GM12872 (cell line): ENCODE data around the gene MOCS1.
A peak's percentile ranks its signal among the peaks of the same experiment; 100 is the strongest.

Source experiments
- TF ChIP-seq, protein P1 (sequence below): IDR thresholded peaks from 3 replicates; pipeline ENCODE4 v1.5.1; 2011; ENCODE audit warnings: low read depth, mild to moderate bottlenecking, low read length, moderate library complexity; ENCODE audit not compliant: insufficient read depth

The MOCS1 gene

DNA sequence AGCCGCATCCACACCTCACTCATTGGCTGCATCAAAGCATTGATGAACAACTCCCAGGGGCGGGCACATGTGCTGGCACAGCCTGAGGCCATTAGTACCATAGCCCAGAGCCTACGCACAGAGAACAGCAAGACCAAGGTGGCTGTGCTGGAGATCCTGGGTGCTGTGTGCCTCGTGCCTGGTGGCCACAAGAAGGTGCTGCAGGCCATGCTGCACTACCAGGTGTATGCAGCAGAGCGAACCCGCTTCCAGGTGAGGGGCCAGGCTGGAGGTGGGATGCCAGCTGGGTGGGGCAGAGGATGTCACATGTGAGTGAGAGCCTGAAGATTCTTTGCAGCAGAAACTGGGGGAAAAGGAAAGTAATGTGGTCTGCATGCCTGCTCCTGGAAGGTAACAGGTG is 66.7 kb downstream of the MOCS1 start:
- TF ChIP-seq, protein P1, sequence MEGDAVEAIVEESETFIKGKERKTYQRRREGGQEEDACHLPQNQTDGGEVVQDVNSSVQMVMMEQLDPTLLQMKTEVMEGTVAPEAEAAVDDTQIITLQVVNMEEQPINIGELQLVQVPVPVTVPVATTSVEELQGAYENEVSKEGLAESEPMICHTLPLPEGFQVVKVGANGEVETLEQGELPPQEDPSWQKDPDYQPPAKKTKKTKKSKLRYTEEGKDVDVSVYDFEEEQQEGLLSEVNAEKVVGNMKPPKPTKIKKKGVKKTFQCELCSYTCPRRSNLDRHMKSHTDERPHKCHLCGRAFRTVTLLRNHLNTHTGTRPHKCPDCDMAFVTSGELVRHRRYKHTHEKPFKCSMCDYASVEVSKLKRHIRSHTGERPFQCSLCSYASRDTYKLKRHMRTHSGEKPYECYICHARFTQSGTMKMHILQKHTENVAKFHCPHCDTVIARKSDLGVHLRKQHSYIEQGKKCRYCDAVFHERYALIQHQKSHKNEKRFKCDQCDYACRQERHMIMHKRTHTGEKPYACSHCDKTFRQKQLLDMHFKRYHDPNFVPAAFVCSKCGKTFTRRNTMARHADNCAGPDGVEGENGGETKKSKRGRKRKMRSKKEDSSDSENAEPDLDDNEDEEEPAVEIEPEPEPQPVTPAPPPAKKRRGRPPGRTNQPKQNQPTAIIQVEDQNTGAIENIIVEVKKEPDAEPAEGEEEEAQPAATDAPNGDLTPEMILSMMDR = peak; percentile 45; the same call in 2 of the 3 replicates

DNA sequence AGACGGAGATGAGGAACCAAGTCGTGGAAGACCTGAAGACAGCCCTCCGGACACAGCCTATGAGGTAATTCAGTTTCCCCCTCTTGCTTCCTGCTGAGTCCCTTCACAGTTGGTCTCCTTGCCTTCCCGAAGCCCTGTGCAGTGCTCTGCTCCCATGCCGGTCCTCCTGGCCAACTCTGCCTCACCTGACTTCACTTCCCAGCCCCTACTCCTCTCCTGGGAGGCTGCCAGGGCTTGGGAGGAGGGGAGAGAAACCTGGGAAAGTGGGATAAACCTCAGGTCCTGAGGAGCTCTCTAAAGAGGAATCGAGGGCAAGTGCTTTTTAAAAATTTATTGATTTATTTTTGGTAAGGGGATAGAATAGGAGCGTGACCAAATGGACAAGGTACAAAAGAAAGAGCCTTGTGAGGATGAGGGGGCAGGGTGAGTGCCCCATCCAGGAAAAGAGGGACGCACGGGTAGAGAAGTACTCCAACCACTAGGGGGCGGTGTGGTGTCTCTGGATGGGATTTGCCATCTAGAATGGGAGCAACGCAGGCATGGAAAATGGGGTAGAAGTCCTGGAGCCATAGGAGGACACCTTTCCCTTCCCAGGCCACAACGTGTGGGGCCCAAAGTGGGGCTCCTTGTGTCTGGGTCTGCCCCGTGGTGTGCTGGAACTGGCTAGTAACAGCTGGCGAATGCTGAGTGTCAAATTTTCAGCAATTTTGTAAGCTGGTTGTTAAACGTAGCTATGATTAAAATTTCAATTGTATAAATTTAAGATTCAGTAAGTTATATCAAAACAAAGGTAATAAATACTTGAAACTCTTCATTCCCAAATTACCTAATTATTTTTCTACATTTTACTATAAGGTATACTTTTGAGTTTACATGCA is 69.0 kb downstream of the MOCS1 start:
- TF ChIP-seq, protein P1 = peak; percentile 94

DNA sequence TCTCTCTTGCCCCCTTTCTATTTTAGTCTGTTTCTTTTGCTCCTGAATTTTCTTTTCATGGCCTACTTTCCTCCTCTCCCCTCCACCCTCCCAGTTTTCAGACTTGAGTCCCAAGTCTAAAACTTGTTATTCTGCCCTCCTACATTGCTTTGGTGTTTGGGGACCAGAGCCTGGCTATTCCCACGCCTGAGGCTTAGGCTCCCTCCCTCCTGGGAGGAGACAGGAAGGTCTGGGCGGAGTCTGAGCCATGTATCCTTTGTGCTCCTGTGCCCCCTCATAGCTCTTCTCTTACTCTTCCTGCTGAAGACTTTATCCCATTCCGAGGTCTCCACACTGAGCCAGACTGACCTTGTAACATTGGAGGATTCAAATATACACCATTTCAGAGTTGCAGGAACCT is 72.6 kb downstream of the MOCS1 start:
- TF ChIP-seq, protein P1 = no peak

DNA sequence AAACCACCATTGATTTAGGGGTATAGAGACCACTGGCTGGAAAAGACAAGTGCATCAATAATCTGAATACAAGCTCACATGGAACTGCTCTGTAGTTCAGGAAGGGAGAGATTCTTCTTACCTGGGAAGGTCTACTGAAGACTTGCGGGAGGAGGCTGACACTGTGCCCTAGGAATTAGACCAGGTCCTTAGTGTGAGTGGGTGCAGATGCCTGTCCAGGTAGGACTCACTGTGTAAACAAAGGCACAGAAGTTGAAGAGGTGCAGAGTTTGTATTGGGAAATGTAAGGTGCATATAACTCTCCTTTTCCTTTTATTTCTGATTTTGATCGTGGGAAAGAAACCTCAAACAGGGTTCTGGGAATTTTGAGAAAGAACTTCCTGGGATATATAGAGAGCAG is 75.2 kb downstream of the MOCS1 start:
- TF ChIP-seq, protein P1 = no peak

DNA sequence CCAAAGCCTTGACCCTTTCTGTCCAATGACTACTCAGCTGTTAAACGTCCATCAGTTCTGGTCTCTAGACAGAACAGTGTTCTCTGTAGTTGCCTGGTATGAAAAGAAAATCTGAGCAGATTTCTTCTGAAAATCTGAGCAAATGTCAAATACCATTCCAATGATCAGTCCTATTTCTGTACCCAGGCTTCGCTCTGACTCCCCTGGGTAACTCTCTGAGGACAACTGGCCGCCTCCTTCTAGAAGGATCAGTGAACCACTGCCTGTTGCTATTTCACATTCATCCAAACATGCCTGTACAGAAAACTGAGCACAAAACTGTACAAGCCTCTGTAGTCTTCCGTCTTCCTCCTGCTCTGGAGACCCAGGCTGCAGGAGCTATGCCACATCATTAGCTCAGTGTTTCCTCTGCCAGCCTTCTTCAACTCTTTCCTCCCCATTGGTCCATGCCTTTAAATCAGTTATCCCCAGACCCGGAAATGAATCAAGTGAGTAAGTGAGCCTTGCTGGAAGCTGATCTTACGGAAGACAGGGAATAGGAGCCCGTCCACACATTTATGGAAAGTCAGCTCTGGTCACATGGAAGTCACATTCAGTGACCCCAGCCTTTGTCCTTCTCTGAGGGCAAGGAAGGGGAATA is 78.8 kb downstream of the MOCS1 start:
- TF ChIP-seq, protein P1 = no peak
